ENCODE measurements around the gene TMEM151B.

Gene TMEM151B

DNA sequence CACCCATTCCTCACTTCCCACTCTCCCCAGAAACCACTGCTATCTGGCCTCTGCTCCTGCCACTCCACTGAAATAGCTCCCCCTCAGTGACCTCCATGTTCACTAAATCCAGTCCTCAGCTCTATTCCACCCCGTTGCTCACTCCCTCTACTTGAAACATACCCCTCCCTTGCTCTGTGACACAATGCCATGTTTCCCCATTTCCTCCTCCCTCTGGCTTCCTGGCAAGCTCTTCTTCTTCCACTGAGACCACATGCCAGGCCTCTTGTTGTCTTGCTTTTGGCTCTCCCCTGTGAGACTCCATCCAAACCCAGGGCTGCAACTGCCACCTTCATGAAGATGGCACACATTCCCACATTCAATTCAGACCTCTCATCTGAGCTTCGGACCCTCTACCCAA, 13.9 kb downstream of the TMEM151B start:
- TF ChIP-seq ZNF274 (IDR thresholded peaks at IDR 0.05; ENCODE audit: low read depth, low read length): no peak
- H3K4me3 ChIP-seq (ENCODE audit: low read length): no peak overlapping the region

- TF ChIP-seq ZNF274 (IDR thresholded peaks at IDR 0.05; ENCODE audit: low read depth, low read length): no peak
- no peak overlapping the region for H3K4me3 ChIP-seq (ENCODE audit: low read length)
These were observed 14.6 kb downstream of the TMEM151B start for GRCh38 chr6:44284867-44285266.

DNA sequence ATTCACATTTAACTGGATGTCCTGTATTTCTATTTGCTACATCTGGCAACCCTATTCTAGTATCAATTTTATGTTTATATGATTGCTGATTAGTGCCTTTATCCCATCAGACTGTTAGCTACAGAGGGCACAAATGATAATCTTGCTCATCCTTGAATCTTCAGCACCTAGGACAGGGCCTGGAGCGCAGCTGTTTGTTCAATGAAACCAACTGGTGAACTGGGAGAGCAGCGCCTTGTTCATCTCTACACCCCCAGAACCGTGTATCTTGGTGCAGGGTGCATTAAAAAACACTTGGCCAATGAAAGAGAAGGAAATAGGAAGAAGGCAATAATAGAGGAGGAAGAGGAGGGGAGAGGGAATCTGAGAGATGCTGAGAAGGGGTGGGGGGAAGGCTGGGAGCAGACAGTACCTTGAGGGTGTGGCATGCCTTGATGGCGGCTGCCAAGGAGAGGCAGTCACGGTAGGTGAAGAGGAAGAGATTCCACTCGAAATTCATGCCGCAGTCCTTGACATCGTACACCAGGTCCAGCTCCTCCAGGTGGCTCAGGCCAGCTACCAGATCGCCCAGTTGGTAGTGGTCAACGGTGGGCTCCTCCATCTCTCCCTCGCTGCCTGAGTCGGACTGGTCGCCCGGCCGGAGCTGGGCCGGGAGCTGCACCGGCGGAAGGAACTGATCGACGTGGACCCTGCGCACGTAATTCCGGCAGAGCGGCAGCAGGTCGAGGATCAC, 15.5 kb downstream of the TMEM151B start:
- no peak for TF ChIP-seq ZNF274 (IDR thresholded peaks at IDR 0.05; ENCODE audit: low read depth, low read length)
- no peak overlapping the region for H3K4me3 ChIP-seq (ENCODE audit: low read length)

GRCh38 chr6:44286285-44286565, 16.0 kb downstream of the TMEM151B start:
- no peak for TF ChIP-seq ZNF274 (IDR thresholded peaks at IDR 0.05; ENCODE audit: low read depth, low read length)
- H3K4me3 ChIP-seq (ENCODE audit: low read length): no peak overlapping the region

DNA sequence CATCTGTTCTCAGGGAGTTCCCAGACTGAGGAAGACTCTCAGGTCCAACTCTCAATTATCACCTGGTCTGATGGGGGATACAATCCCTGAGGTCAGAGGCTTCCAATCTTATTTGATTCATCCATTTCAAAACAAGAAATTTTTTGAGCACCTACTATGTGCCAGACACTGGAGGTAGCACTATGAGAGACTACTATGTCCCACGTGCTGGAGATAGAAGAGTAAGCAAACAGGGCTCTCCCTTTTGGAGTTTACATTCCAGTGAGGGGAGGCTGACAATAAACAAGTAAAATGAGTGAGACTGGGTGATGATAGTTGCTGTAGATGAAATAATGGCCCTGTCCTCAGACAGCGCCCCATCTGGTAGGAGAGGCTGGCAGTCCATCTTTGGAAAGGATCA, 16.5 kb downstream of the TMEM151B start:
- TF ChIP-seq ZNF274 (IDR thresholded peaks at IDR 0.05; ENCODE audit: low read depth, low read length): no peak
- H3K4me3 ChIP-seq (ENCODE audit: low read length): no peak overlapping the region

DNA sequence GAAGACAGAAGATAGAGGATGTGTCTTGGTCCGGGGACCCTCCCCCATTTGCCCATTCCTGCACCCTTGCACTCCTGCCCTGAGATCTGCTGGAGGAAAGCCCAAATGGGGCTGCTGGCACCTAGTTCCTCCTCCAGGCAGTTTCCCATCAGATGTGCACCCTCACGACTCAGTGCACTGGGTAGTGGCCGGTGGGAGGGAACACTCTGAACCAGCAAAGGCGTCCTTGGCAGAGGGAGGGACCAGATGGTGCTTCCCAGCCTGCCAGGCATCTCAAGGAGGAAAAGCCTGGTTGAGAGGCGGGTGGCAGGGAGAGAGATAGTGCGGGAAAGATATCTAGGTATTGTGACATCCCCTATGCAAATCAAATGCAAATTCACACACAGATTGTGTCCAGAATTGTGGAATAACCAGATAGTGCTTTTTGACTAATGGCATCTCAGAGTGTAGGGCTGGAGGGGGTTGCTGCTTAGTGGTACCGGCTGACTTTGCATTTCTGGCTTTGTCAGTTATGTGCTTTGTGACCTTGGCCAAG, 19.5 kb downstream of the TMEM151B start:
- no peak for TF ChIP-seq ZNF274 (IDR thresholded peaks at IDR 0.05; ENCODE audit: low read depth, low read length)
- no peak overlapping the region for H3K4me3 ChIP-seq (ENCODE audit: low read length)

DNA sequence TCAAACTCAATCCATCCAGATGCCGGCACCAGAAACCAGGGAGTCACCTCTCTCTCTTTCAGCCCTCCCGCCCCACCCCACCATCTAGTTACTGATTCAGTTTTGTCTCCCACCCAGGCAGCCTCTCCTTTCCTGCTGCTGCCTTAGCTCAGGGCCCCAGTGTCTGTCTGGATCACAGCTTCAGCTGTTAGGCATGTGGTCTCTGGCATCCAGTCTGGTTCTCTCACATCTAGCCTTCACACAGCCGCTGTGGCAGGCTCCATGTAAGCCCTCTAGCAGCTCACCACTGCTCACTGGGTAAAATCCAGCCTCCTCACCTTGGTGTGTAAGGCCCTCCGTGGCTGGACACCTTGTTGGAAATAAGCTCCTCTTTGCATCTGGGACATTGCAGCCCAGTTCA, 21.6 kb downstream of the TMEM151B start:
- no peak overlapping the region for H3K4me3 ChIP-seq (ENCODE audit: low read length)
- TF ChIP-seq ZNF274 (IDR thresholded peaks at IDR 0.05; ENCODE audit: low read depth, low read length): no peak

GRCh38 chr6:44292661-44293365, 22.6 kb downstream of the TMEM151B start:
- no peak overlapping the region for H3K4me3 ChIP-seq (ENCODE audit: low read length)
- no peak for TF ChIP-seq ZNF274 (IDR thresholded peaks at IDR 0.05; ENCODE audit: low read depth, low read length)

DNA sequence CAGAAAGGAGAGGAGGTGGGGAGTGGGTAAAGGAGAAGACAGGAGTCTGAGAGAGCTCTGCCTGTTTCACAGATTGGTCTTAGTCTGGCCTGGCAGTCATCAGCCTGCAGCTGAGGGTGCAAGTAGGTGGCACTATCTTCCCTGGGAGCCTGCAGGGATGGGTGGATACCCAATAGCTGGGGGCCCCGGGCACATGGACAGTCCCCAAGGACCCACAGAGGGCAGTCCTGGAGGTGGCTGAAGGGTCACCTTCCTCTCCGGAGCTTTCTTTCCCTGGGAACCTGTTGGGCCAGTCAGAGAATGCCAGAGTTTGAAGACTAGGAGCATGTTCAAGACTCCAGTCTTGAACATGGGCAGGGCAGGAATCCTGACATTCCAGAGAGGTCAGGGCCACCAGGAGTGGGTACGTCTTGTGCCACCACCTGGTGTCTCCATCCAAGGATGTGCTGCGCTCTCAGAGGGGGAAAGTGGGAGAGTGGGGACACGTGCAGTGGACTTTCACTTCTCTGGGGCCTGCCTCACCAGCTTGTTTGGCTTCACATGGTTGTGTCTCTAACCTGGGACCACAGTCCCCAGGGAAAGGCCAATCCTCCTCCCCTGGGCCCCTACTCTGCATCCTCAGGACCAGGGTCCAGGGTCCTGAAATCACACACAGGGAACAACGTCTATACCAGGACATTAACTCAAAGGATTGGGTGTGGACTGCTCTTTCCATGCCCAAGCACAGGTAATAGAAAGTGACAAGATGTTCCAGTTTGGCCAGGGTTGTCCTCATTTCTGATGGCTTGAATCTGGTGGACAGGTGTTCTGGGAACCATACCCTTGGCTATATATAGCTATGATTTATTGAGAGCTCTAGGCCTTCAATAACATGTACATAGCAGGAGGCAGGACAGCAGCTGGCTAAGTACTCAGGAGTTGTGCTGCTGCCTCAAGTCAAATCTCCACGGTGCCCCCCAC, 24.9 kb downstream of the TMEM151B start:
- no peak for TF ChIP-seq ZNF274 (IDR thresholded peaks at IDR 0.05; ENCODE audit: low read depth, low read length)
- H3K4me3 ChIP-seq (ENCODE audit: low read length): no peak overlapping the region

GRCh38 chr6:44297063-44298038, 27.1 kb downstream of the TMEM151B start:
- H3K4me3 ChIP-seq (ENCODE audit: low read length): peak overlapping the region; percentile 11; the same call in 1 of the 2 replicates
- no peak for TF ChIP-seq ZNF274 (IDR thresholded peaks at IDR 0.05; ENCODE audit: low read depth, low read length)

- H3K4me3 ChIP-seq (ENCODE audit: low read length): no peak overlapping the region
- no peak for TF ChIP-seq ZNF274 (IDR thresholded peaks at IDR 0.05; ENCODE audit: low read depth, low read length)
These were observed 28.0 kb downstream of the TMEM151B start for GRCh38 chr6:44298055-44298803.

DNA sequence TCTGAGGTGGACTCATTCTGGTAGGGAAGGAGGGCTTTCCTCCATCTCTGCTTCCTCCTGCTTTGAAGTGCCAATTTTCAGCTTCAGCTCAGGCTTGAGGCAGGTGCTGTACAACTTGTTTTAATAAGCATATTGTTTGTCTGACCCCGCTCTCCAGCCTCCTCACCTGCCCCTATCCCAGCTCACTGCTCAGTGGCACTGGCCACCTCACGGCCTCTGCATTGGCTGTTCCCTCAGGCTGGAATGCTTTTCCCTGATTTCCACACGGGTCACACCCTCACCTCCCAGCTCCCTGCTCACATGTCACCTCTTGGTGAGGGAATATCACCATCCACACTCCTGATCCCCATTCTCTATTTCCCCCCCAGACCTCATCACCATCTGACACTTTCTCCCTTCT, 28.6 kb downstream of the TMEM151B start:
- TF ChIP-seq ZNF274 (IDR thresholded peaks at IDR 0.05; ENCODE audit: low read depth, low read length): no peak
- H3K4me3 ChIP-seq (ENCODE audit: low read length): no peak overlapping the region
